COLO668 (cell line): ENCODE data around the gene RPL23.

Experiments used
- DNase-seq: peaks from one replicate; lab custom pipeline; 2025; ENCODE audit not compliant: unreplicated experiment; lab: John Stamatoyannopoulos, UW

The RPL23 gene

GRCh38 chr17:38799501-38800236 is 53.9 kb downstream of the RPL23 start, which contains the start of gene PIP4K2B:
Gene PIP4K2B (minus strand): TSS chr17:38799556. CDS start chr17:38799424, 132 bp downstream.
- peak; percentile 93 for DNase-seq

GRCh38 chr17:38798614-38799500 is 54.7 kb downstream of the RPL23 start:
- DNase-seq: peak; percentile 33
